Gastrocnemius medialis (tissue), 4 donors: ENCODE results near the gene ADGRE3.

Experiments
- POLR2A ChIP-seq, 2 donors: fragments of 450-650 bp; IDR thresholded peaks; one replicate each; pipeline ENCODE4 v1.6.1; 2017; ENCODE audit warnings: antibody characterized with exemption in 2 of 2, mild to moderate bottlenecking in 2 of 2, moderate library complexity in 2 of 2
- TF ChIP-seq, protein P1 (sequence below), 5 experiments: fragments of 450-650 bp in 3 of 5; fragments of 200-600 bp in 2 of 5; sonication (generic) in 2 of 5; IDR thresholded peaks in 4 of 5; conservative IDR thresholded peaks in 1 of 5; 1 replicate in 4 of 5; 2 replicates in 1 of 5; pipeline ENCODE4 v1.5.1; 2016 to 2019; ENCODE audit warnings: antibody characterized with exemption in 5 of 5, mild to moderate bottlenecking in 3 of 5, moderate library complexity in 3 of 5

- TF ChIP-seq, protein P1, sequence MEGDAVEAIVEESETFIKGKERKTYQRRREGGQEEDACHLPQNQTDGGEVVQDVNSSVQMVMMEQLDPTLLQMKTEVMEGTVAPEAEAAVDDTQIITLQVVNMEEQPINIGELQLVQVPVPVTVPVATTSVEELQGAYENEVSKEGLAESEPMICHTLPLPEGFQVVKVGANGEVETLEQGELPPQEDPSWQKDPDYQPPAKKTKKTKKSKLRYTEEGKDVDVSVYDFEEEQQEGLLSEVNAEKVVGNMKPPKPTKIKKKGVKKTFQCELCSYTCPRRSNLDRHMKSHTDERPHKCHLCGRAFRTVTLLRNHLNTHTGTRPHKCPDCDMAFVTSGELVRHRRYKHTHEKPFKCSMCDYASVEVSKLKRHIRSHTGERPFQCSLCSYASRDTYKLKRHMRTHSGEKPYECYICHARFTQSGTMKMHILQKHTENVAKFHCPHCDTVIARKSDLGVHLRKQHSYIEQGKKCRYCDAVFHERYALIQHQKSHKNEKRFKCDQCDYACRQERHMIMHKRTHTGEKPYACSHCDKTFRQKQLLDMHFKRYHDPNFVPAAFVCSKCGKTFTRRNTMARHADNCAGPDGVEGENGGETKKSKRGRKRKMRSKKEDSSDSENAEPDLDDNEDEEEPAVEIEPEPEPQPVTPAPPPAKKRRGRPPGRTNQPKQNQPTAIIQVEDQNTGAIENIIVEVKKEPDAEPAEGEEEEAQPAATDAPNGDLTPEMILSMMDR (IDR thresholded peaks at IDR 0.05 in 4 of 5, conservative IDR thresholded peaks at IDR 0.05 in 1 of 5), result no peak
- TF ChIP-seq POLR2A (IDR thresholded peaks at IDR 0.05), result no peak
These were observed 96.7 kb downstream of the ADGRE3 start for GRCh38 chr19:14577885-14578427.
